ENCODE results near the gene RPS15.
A peak's percentile ranks its signal among the peaks of the same experiment; 100 is the strongest.

RPS15 gene

GRCh38 chr19:1393841-1394240, 44.4 kb upstream of the RPS15 start:
- TF ChIP-seq CTCF (IDR thresholded peaks at IDR 0.05) (no peak), ZFX (IDR thresholded peaks at IDR 0.05; ENCODE audit: borderline replicate concordance) (no peak)
- peak overlapping the region; percentile 75 for H3K27ac ChIP-seq

GRCh38 chr19:1394252-1395193, 43.7 kb upstream of the RPS15 start:
- TF ChIP-seq CTCF (IDR thresholded peaks at IDR 0.05): no peak
- no peak for TF ChIP-seq ZFX (IDR thresholded peaks at IDR 0.05; ENCODE audit: borderline replicate concordance)

GRCh38 chr19:1395194-1396018, 42.8 kb upstream of the RPS15 start:
- no peak for TF ChIP-seq CTCF (IDR thresholded peaks at IDR 0.05)
- TF ChIP-seq ZFX (IDR thresholded peaks at IDR 0.05; ENCODE audit: borderline replicate concordance): no peak

More at GRCh38 chr19:1394252-1395193, 43.7 kb upstream of the RPS15 start:
- H3K27ac ChIP-seq: peak overlapping the region; percentile 75

GRCh38 chr19:1396019-1396767, 42.0 kb upstream of the RPS15 start:
- TF ChIP-seq ZFX (IDR thresholded peaks at IDR 0.05; ENCODE audit: borderline replicate concordance) (no peak), CTCF (IDR thresholded peaks at IDR 0.05) (no peak)
- H3K27ac ChIP-seq: peak overlapping the region; percentile 75

More at GRCh38 chr19:1395194-1396018, 42.8 kb upstream of the RPS15 start:
- peak overlapping the region; percentile 75 for H3K27ac ChIP-seq

GRCh38 chr19:1396768-1397679, 41.2 kb upstream of the RPS15 start:
- peak overlapping the region; percentile 75 for H3K27ac ChIP-seq
- no peak for TF ChIP-seq CTCF (IDR thresholded peaks at IDR 0.05)
- TF ChIP-seq ZFX (IDR thresholded peaks at IDR 0.05; ENCODE audit: borderline replicate concordance): no peak

GRCh38 chr19:1397838-1398237, 40.4 kb upstream of the RPS15 start:
- H3K27ac ChIP-seq: peak overlapping the region; percentile 75
- TF ChIP-seq CTCF (IDR thresholded peaks at IDR 0.05) (no peak), ZFX (IDR thresholded peaks at IDR 0.05; ENCODE audit: borderline replicate concordance) (no peak)

All from 22Rv1 (cell line).